CD4-positive, alpha-beta T cell (primary cell): Measurements from ENCODE around the gene SMIM1. TPM values are rescaled to one million over a fixed set of nuclear protein-coding genes. Genes with fewer than 3 reads are reported as not detected.

Experiments used
- ATAC-seq: fragments of 200-7000 bp; cut with Tn5 transposase; one replicate; pipeline ENCODE4 v1.10.0; 2022; ENCODE audit warnings: mild to moderate bottlenecking; ENCODE audit not compliant: poor library complexity
- CTCF ChIA-PET: fragments of 350-600 bp; sonication (Branson Sonifier 250); formaldehyde crosslinking; loops from one replicate; lab custom pipeline; 2021; ENCODE audit warnings: antibody characterized with exemption, inconsistent platforms; lab: Charles Lee
- POLR2A ChIA-PET: fragments of 350-600 bp; sonication (Branson Sonifier 250); formaldehyde crosslinking; loops from one replicate; lab custom pipeline; 2021; ENCODE audit warnings: antibody characterized with exemption, inconsistent platforms; lab: Charles Lee
- DNase-seq, 14 experiments: peaks; one replicate each; pipeline ENCODE4 v3.0.0-alpha.2; 2013 to 2020; ENCODE audit warnings: mixed read lengths in 2 of 14
- H3K27ac ChIP-seq, 2 donors: one replicate each; pipeline versions ENCODE4 v1.5.1 to v1.7.0; 2013; ENCODE audit warnings: low read length in 2 of 2, low read depth in 1 of 2, mild to moderate bottlenecking in 1 of 2
- H3K27me3 ChIP-seq, 2 experiments: 1 replicate in 1 of 2; 2 replicates in 1 of 2; pipeline versions ENCODE4 v1.6.1 to v1.7.0; 2013; ENCODE audit warnings: low read length in 2 of 2, control low read depth in 1 of 2, mild to moderate bottlenecking in 1 of 2, moderate library complexity in 1 of 2; ENCODE audit not compliant: insufficient read depth in 2 of 2, control insufficient read depth in 1 of 2
- H3K36me3 ChIP-seq: one replicate; pipeline ENCODE4 v1.6.1; 2013; ENCODE audit warnings: low read length, control low read depth; ENCODE audit not compliant: insufficient read depth
- H3K4me1 ChIP-seq: one replicate; pipeline ENCODE4 v1.6.1; 2013; ENCODE audit warnings: low read length, control low read depth; ENCODE audit not compliant: insufficient read depth
- H3K4me3 ChIP-seq: one replicate; pipeline ENCODE4 v1.5.1; 2013; ENCODE audit warnings: mild to moderate bottlenecking, low read length, moderate library complexity
- H3K9me3 ChIP-seq, 2 experiments: 1 replicate in 1 of 2; 2 replicates in 1 of 2; pipeline versions ENCODE4 v1.6.1 to v1.7.0; 2013; ENCODE audit warnings: low read length in 2 of 2, mild to moderate bottlenecking in 2 of 2, control low read depth in 1 of 2, moderate library complexity in 1 of 2; ENCODE audit not compliant: control insufficient read depth in 1 of 2, insufficient read depth in 1 of 2
- H3K27ac Mint-ChIP-seq: one replicate; pipeline ENCODE4 v1.8.0; 2020; ENCODE audit warnings: mixed read lengths
- H3K27me3 Mint-ChIP-seq: one replicate; pipeline ENCODE4 v1.8.0; 2021; ENCODE audit warnings: mixed read lengths
- H3K36me3 Mint-ChIP-seq: one replicate; pipeline ENCODE4 v1.8.0; 2021; ENCODE audit warnings: low read depth, mixed read lengths
- H3K4me1 Mint-ChIP-seq: one replicate; pipeline ENCODE4 v1.8.0; 2021; ENCODE audit warnings: low read depth, mixed read lengths
- H3K4me3 Mint-ChIP-seq: one replicate; pipeline ENCODE4 v1.8.0; 2020; ENCODE audit warnings: mild to moderate bottlenecking, mixed read lengths
- H3K9me3 Mint-ChIP-seq: one replicate; pipeline ENCODE4 v1.8.0; 2020; ENCODE audit warnings: mixed read lengths
- CTCF ChIP-seq: fragments of 200-600 bp; IDR thresholded peaks from one replicate; pipeline ENCODE4 v1.8.0; 2022; ENCODE audit warnings: antibody characterized with exemption, mild to moderate bottlenecking
- intact Hi-C, 2 experiments: fragments of 100-400 bp; cut with DNase I in 1 of 2; cut with micrococcal nuclease in 1 of 2; formaldehyde crosslinking; loops; one replicate each; pipeline versions ENCODE4 v1.15.1 to v1.9.0; 2023 to 2025; cut with DNase I, micrococcal nuclease
- total RNA-seq, 174 experiments: library from RNA in 2 of 174; stranded (reverse) in 2 of 174; gene quantifications; one replicate each; pipeline ENCODE4 v1.2.3 and lab custom pipeline; 2021 to 2026

Gene SMIM1
- total RNA-seq, 2 experiments from 2014 or later = 1.8 to 2.6 TPM

DNA sequence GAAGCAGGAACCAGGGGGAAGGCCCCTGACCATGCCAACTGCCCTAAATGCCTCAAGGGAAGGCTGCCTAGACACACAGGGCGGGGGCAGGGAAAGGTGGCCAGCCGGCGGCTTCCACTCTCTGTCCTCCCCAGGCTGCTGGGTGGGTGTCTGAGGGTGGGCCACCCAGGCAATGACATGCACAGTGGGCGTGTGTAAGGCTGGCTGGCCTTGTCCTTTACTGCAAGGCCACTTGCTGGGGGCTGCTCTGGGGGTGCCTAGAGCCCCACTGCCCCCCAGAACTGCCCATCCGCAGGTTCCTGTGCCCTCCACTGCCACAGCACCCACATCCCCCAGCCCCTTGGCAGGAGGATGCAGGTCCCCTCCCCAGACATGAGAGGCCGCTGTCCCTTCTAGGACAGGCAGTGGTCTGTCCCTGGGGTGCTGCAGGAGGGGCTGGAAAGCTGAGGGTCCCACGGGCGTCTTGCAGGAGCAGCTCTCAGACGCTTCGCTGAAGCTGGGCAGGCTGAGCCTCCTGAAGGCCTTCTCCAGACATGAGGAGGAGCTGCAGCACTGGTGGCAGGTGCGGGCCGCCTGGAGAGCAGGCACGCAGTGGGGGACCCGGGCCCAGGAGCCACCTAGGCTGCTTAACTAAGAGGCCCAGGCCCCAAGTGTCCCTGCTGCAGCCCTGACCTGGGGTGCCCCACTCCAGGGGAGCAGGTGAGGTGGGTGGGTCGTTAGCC, 10.2 kb upstream of the SMIM1 start:
- ChIA-PET POLR2A (no interaction called here), CTCF (no interaction called here)
- Histone ChIP-seq H3K9me3 (peaks cover 0 to 15% of the 10 kb centered on the region in 2 experiments), H3K36me3 (no peaks in the 10 kb centered on the region), H3K4me3 (no peak overlapping the region), H3K27me3 (peaks cover 7 to 20% of the 10 kb centered on the region in 2 experiments), H3K27ac (no peak overlapping the region), H3K4me1 (no peaks in the 10 kb centered on the region)
- H3K36me3 Mint-ChIP-seq = no peaks in the 10 kb centered on the region
- TF ChIP-seq CTCF = no peak
- no peak overlapping the region for H3K27ac Mint-ChIP-seq
- H3K4me3 Mint-ChIP-seq = no peak overlapping the region
- DNase-seq (no peak), ATAC-seq (no peak)
- no peaks in the 10 kb centered on the region for H3K9me3 Mint-ChIP-seq
- peaks cover 34% of the 10 kb centered on the region for H3K27me3 Mint-ChIP-seq
- no peaks in the 10 kb centered on the region for H3K4me1 Mint-ChIP-seq
- intact Hi-C loops = no loop called here

DNA sequence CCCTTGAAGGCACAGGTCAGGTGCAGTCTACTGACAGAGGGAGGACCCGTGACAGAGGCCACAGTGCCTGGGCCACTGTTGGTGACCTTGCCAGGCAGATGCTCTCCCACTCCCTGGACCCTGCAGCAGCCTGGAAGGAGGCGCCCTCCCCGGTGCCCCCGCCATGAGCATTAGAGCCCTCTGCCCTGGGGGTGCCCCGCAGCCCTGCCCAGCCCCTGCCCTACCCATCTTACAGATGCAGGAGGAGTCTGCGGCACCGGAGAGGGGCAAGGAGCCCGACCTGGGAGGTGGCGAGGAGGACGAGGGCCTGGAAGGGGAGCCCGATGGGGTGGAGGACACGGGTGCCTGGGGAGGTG, 9.7 kb upstream of the SMIM1 start:
- Histone ChIP-seq H3K27me3 (peaks cover 7 to 20% of the 10 kb centered on the region in 2 experiments), H3K4me1 (no peaks in the 10 kb centered on the region), H3K4me3 (no peak overlapping the region), H3K36me3 (no peaks in the 10 kb centered on the region), H3K9me3 (peaks cover 0 to 15% of the 10 kb centered on the region in 2 experiments), H3K27ac (no peak overlapping the region)
- Mint-ChIP-seq H3K4me3 (no peak overlapping the region), H3K9me3 (no peaks in the 10 kb centered on the region), H3K4me1 (no peaks in the 10 kb centered on the region), H3K27me3 (peaks cover 39% of the 10 kb centered on the region), H3K36me3 (no peaks in the 10 kb centered on the region), H3K27ac (no peak overlapping the region)
- no peak for TF ChIP-seq CTCF
- CTCF ChIA-PET = no interaction called here
- intact Hi-C loops = no loop called here
- ATAC-seq (no peak), DNase-seq (no peak)
- POLR2A ChIA-PET = no interaction called here

GRCh38 chr1:3763351-3764125, 9.0 kb upstream of the SMIM1 start:
- Mint-ChIP-seq H3K4me3 (no peak overlapping the region), H3K4me1 (no peaks in the 10 kb centered on the region), H3K27me3 (peaks cover 39% of the 10 kb centered on the region), H3K27ac (no peak overlapping the region), H3K9me3 (no peaks in the 10 kb centered on the region), H3K36me3 (no peaks in the 10 kb centered on the region)
- ATAC-seq = no peak
- peak in 1 of 14 experiments; percentile 11 for DNase-seq
- Histone ChIP-seq H3K27me3 (peaks cover 7 to 20% of the 10 kb centered on the region in 2 experiments), H3K9me3 (peaks cover 0 to 15% of the 10 kb centered on the region in 2 experiments), H3K27ac (no peak overlapping the region), H3K4me1 (no peaks in the 10 kb centered on the region), H3K4me3 (no peak overlapping the region), H3K36me3 (no peaks in the 10 kb centered on the region)
- ChIA-PET CTCF (no interaction called here), POLR2A (no interaction called here)
- no peak for TF ChIP-seq CTCF
- intact Hi-C loops = no loop called here
